Left renal pelvis (tissue), 4 donors: Measurements from ENCODE around the gene TRIM65. TPM values are rescaled to one million over a fixed set of nuclear protein-coding genes. Genes with fewer than 3 reads are reported as not detected.
"Not testable (repeated sequence)": the region's sequence is repeated elsewhere in the genome, so short reads cannot be mapped to it uniquely, and the experiment has no call there.

Experiments used
- DNase-seq, 4 donors: peaks; one replicate each; pipeline ENCODE4 v3.0.0-alpha.2; 2013; ENCODE audit warnings: low read depth in 4 of 4, low spot score in 3 of 4
- polyA plus RNA-seq, 4 donors: library from polyadenylated mRNA; unstranded; fragments of 120-200 nt; gene quantifications; one replicate each; pipeline ENCODE4 v1.2.1, GENCODE V29; 2013; ENCODE audit not compliant: insufficient read length in 4 of 4

The TRIM65 gene
- polyA plus RNA-seq, 4 donors, result 11.0 to 16.9 (median 13.2) TPM

DNA sequence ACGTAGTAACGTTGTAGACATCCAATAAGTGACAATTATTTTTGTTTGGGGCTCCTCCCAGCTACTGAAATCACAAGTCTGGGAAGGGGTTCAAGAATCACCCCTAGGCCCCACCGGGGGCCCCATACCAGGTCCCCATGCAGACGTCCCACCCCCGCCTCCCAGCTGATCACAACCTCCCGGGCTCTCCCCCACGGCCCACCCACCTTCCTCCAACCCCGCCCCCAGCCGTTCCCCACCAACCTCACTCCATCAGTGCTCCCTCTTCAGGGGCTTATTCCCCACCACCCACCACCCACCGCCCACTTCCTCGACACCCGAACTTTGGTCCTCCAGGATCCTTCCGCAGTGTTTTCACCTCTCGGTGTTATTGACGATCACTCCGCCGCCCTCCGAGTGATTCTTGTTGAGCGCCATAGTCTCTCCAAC is 41.9 kb downstream of the TRIM65 start:
- no peak for DNase-seq

DNA sequence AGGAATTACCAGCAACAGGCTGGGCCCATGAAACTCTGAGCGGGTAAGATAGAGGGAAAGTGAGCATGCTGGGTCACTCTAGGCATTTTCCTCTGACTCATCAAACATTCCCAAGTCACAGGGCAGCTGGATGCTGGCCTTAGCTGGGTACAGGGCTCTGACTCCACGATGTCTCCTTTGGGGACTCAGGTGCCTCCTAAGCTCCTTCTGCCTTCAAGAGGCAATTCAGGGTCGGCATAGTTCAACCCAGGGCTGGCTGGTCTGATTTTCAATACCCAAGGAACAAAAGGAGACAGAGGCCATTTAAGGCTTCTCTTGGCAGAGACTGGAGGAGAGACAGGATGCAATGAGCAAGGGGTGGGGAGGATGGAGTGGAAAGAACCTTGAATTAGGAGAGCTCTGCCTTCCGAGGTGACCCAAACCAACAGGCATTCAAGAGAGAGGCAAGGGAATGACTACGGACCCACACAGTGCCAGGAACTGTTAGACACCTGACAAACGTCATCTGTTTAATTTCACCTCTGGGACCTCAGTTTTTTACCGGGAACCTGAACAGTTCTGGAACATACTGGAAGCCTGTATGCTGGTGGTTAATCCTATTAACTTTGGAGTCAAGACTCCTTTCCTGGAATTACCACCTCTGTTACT is 42.5 kb downstream of the TRIM65 start:
- no peak for DNase-seq

DNA sequence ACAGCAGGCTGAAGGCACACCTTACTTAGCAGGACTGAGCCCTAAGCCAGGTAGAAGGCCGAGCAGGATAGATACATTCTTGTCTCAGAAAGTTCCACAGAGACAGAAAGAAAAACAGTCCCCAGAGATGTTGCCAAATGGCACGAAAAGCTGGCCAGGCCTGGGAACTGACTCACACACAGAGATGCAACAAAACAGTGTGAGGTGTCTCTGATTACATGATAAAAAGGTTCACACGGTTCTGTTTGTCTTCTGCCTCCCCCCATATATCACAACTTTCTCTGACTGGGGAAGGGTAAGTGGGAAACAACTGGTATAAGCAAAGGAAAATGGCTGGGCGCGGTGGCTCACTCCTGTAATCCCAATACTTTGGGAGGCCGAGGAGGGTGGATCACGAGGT is 43.3 kb downstream of the TRIM65 start:
- no peak for DNase-seq

DNA sequence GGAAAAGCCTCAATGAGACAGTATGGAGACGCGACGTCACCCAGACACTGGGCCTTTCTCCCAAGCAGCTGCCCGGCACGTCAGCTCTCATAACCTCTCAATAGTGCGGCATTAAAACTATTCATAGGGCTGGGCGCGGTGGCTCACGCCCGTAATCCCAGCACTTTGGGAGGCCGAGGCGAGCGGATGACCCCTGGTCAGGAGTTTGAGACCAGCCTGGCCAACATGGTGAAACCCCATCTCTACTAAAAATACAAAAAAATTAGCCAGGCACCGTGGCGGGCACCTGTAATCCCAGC is 45.1 kb downstream of the TRIM65 start:
- not testable (repeated sequence) for DNase-seq

DNA sequence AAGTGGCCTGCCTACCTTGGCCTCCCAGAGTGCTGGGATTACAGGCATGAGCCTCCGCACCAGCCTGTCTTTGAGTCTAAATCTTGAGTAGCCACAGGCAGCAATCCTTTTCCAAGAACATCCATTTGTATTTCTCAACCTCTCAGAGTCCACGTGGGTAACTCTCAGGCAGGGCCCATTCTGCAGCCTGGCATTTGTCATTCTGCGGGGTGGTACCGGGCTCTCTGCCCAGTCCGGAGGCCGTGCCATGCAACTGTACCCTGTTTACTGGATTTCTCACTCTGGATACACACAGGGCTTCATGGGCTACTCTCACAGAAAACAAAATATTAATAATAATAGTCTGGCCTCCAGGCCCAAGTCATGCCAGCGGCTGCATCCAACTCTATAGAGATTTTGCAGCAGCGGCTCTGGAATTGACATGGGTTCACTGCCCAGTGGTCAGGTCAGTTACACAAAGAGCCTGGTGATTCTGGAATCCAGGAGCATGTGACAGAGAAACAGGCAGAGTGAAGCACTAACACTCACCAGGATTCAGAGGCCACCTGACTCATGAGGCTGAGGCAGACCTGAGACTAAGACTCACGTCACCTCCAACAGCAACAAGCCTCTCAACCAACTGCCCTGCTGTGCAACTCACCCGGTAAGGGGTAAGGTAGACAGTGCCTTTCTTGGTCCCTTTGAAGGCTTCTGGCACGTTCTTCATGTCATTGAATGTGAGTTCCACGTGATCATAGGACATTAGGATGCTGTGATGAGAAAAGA is 45.6 kb downstream of the TRIM65 start:
- DNase-seq, result no peak

DNA sequence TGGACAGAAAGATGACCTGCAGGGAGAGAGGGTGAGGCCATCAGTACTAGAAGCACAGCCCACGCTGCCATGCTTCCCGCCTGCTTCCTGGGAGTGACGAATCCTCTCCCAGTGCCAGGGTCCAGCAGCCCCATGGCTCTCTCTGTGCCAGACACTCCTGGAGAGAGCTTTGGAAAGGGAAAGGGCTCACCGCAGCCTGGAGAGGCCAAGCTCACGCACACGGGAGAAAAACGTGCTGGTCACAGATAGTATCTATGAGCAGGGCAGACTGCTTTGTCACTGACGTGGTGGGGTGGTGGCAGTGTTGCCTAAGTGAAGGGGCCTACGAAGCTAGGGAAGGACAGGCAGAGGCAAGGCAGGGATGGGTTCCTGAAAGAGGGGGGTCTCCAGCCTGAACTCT is 47.0 kb downstream of the TRIM65 start:
- no peak for DNase-seq

DNA sequence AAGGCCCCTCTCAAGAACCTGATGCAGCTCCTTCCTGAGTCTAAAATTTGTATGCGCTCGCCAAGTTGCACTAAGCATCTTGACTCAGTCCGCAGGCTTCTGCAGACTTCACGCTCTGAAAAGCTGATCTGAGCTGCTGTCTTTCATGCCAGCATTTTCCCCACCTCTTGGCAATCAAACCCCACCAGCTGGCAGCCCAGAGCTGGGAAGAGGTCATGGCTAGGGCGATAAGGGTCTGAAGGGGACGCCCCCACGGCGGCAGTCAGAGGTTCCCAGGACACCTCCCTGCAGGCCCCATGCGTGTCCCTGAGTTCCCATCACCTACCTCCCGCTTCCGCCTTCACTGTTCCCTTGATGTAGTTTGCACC is 47.5 kb downstream of the TRIM65 start:
- DNase-seq, result no peak

DNA sequence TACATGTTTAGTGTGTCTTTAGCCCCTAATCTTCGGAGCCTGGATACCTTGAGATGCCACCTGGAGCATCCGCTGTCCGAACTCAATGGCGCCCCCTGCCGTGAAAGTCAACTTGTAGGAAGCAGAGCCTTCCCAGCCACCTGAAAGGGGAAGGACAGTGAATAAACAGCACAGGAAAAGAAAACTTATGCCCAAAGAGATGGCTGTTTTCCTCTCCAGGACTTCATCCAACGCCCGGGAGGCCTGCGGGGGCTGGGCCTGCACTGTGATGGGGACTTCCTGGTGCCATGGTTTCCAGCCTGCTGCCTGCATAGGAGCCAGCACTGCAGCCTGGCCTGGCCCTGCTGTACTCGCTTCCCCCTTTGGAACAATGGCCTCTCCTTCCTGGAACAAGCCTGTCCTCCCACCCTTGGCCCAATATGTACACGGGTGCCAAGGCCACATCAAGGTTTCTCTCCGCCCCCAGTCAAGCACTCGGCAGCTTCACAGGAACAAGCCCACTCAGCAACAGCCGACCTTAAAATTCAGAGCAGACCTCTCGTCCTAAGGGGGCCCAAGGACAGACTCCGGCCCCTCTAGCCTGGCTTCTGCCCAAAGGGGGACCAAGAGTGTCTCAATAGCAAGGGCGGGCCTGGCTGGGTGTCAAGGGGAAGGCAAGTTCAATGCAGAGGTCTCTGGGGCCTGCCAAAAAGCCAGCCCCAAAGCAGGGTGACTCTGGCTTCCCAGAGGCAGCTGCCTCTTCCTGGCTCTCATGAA is 48.0 kb downstream of the TRIM65 start:
- no peak for DNase-seq

DNA sequence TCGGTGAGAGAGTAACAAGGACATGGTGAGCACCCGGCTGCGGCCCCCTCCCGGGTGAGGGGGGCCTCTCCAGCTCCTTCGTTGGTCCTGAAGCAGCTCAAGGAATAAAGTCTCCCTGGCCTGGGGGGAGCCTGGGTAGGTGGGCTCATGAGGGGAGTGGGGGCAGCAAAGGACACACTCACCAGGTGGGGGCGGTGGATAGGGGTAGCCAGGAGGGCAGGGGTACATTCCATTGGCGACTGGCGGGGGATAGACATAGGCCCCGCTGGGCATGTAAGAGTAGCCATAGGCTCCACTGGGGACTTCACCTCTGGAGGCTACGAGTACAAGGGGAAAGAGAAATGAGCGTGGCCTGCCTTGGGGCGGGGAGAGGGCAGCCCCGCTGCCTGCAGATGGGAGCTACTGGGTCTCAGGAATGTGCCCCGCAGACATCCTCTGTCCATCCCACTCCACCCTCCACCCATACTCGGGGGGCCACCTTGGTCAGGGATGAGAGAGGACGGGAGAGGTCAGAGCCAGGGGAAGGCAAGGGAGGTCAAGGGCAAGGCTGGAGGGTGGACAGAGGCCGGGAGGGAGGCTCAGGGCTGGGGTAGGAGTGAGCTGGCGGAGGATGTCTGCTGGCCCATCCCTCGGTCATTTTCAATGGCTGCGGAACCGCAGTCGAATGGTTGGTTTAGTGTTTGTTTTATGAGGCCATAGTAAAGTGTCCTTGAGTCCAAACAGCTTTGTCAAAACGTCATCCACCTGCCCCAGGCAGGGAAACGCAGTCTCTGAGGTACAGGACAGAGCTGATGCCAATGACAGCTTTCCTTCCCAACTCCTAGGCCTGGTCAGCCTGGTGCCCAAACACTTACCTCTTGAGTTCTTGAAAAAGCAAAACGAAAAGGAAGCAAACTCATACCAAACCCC is 48.9 kb downstream of the TRIM65 start:
- DNase-seq, result no peak

DNA sequence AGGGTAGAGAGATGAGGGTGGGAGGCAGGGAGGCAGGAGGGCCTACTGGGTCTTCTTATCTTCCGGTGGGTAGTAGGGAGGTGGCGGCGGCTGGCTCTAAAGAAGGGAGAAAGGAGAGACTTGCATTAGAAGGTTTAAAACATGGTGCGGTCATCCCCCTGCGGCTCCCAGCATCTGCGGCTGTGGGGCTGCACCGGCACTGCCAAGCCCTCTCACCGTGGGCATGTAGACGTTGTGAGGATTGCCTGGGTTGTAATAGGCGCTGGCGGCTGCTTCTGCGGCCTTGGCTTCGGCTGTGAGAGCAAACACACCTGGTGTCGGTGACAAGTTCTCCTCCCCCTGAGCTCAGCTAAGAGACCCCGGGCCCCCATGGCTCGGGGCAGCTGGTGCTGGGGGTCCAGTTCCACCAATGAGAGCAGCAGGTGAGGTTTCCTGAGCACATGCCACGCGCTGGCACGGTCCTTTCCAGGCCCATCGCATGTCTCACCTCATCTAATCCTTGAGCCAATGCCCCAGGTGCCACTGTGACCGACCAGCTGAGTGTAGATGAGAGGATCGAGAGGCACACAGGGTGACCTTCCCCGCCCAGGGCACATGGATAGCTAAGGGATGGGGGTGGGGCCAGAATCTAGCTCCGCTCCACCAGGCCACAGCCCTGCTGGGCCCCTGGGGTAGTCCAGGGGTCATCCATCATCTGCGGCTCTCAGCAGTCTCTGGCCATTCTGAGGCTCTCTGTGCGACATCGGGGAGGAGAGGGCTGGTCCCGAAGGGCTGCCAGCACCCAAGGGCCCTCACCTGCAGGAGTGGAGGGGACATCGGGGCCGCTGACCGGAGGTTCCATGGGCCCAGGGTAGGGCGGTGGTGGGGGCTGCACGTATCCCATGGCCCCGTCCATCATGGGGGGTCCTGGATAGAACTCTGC is 49.8 kb downstream of the TRIM65 start:
- no peak for DNase-seq

DNA sequence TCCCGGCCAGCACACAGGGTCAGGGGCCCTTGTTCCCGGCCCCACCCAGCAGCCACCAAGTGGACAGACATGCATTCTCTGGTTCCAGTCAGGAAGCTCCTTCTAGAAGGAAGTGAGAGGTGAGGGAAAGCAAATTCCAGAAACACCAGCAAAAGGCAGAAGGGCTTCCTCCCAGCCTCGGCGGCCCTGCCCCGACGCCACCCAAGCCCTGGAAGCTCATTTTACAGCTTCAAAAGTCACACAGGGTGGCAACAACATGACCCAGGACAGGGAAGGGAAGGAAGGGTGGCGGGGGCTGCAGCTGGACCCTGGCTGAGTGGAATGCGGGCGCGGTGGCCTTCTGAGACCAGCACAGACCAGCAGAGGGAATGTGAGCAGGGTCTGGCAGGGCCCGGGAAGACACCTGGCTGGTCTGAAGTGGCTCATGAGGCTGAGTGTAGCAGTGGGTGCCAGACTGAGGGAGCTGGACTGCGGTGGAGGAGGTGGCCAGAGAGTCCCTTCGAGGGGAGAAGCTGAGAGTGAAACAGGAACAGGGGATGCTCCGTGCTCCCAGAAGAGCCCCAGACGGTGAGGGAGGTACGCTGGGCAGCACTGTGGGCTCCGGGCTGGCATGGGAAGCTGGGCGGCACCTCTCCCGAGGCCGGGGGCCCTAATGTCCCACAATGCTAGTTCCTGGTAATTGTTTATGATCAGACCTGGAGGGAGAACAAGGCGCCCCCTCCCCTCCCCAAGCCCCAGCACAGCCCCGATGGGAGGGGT is 50.6 kb downstream of the TRIM65 start:
- DNase-seq, result no peak

DNA sequence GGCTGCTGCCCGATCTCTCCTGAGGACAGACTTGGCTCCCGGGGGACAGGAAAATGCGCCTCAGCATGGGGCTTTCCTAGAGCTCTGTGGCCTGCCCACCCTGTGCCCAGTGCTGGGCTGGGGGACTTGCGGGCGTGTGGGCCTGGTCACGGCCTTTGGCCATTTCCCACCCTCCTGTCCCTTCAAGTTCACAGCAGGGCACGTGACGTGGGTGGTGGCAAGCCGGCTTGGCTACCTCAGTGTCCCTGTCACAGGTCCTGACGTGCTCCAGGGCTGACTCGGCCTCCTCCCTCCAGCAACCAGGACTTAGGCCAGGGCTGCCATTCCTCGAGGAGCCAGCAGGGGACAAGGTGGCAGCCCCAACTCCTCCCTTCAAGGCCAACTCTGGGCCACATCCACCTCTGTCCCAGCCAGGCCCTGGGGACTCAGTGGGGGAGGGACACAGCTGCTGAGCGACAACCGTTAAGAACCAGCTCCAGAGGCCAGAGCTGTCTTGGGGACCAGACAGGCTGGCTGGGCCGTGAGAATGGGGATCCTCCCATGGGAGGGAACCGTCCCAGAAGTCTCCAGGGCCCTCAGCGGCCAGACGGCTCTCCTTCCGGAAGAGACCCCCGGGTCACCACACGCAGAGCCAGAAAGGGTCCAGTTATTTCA is 51.6 kb downstream of the TRIM65 start:
- peak in 1 of 4 donors; percentile 48 for DNase-seq

DNA sequence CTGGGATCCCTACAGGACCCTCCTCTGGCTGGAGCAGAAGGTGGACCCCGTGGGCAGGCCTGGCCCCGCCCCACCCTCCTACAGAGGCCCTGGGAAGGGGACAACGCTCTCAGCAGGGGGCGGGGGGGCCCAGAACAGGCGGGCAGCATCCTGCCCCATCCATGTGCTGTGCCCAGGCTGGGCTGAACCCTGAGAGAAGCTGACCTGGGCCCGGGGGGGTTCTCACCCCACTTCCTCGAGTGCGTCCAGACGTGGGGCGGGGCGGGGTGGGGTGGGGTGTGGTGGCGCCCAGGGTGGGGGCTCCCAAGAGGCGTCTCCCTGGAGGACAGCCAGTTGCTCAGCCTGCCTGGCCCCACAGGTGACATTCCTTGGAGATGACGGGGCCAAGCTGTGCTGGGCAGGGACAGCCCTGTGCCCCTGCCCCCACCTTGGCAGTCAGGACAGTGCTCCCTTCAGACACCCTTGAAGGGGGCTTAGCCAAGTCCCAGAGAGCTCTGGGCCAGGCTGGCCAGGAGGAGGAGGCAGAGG is 52.2 kb downstream of the TRIM65 start:
- DNase-seq, result no peak

DNA sequence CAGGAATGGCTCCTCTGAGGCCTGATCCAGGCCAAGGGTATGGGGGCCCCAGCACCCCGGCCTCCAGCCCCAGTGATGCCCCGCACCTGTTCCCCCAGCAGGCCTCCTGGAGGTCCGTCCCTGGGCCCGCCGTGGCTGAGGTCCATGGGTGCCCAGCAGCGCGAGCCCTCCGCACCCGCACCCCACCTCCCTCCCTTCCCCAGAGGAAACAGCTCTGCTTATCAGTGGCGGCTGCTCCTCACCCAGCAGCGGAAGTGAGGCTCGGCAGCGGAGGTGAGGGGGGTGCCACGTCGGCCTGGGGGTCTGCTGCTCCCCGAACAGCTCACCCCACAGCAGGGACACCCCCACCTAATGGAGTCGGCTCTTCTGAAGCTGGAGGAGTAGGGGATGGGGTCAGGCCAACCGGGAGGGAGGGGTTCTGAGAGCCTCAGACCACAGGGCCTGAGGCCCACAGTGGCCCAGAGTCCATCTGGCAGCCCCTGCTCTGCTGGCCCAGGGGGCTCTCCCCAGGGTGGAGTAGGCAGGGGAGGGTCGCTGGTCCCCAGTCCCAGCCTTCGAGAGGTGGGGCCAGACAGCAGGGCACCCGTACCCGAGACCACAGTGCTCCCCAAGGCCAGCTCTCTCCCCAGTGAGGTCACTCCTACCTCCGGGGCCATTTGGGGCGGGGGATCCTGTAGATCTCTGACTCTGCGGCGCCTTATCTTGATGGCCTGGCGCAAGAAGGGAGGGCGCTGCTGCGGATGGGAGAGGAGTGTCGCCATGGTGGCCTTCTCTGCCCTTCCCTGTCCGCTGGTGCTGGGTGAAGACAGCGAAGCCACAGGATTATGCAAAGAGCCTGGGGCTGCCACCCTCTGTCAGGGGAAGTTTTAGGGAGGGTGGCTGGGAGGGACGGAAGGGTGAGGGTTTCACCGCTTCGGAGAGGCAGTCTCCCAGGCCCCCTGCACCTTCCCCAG is 52.9 kb downstream of the TRIM65 start, which contains the start of gene UNC13D:
TSS of gene UNC13D (minus strand) at position 828 of the 953 bp plus-strand sequence. CDS start at position 761, 67 bp downstream.
- DNase-seq, result no peak

DNA sequence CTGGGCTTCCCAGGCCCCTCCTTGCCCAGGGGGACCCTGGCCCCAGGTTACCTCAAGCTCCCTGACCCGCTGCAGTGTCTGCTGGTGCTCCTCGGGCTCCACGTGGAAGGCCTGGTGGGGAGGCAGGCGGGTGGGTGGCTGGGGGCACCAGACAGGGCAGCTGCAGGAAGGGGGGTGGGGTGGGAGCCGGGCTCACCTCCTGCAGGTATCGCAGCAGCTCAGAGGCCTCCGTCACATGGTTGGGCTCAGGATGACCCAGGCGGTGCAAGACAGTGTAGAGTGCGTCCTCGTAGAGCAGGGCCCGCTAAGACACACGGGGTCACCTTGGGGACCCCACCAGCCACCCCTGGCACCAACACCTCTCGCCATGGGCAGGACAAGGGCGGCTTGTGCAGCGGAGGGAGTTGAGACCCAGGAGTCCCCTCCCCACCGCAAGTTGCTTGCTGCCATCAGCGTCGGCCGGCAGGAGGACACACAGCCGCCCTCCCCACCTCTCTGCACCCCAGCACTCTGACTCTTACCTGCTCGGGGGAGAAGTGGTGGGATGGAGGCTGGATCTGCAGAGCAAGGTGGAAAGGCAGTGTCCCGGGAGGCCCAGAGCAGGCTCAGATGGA is 53.7 kb downstream of the TRIM65 start:
- DNase-seq, result no peak

DNA sequence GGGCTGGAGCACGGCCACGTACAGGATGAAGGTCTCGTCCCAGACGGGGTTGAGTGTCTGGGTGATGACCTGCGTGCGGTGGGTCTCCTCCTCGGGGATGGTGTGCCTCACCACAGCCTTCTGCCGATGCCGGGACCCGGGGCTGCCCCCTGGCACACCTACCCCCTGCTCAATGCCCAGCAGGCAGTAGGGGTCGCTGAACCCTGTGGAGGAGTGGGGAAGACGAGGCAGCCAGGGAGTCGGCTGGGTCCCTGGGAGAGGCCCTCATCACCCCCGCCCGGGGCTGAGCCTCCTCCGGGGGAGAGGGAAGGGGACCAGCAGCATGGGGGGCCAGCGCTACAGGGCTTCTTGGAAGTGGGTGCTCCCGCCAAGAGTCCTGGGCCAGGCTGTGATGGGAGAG is 54.3 kb downstream of the TRIM65 start:
- DNase-seq, result no peak

DNA sequence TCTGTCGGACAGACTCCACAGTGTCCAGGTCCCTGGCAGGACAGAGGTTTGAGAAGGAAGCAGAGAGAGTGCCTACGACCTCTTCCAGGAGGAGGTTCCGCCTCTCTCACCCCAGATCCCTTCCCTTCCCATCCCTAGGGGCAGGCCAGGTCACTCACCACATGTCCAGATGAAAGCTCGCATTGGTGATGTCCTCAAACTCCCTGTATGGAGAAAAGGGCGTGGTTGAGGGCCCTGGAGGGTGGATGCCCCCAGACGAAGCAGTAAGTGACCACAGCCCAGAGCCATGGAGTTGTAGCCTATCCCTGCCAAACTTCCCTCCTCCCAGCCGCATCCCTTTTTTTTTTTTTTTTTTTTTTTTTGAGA is 56.0 kb downstream of the TRIM65 start:
- DNase-seq, result no peak
